Tibial artery (tissue), 4 donors: ENCODE results near the gene HTRA1.

Experiments
- DNase-seq, 2 donors: peaks; one replicate each; pipeline ENCODE4 v3.0.0-alpha.2; 2019
- H3K27ac ChIP-seq, 2 donors: fragments of 200-600 bp; sonication (generic) in 1 of 2; 1 replicate in 1 of 2; 2 replicates in 1 of 2; pipeline ENCODE4 v1.5.1; 2018 to 2019; ENCODE audit warnings: mild to moderate bottlenecking in 1 of 2
- H3K27me3 ChIP-seq, 2 donors: fragments of 200-600 bp; sonication (generic) in 1 of 2; one replicate each; pipeline versions ENCODE4 v1.5.1 to v1.6.0; 2016 to 2019
- H3K36me3 ChIP-seq, 3 donors: fragments of 200-600 bp; sonication (generic) in 2 of 3; one replicate each; pipeline ENCODE4 v1.5.1; 2016 to 2019; ENCODE audit warnings: mild to moderate bottlenecking in 2 of 3
- H3K4me1 ChIP-seq, 4 donors: fragments of 200-600 bp; sonication (generic) in 2 of 4; 1 replicate in 3 of 4; 2 replicates in 1 of 4; pipeline ENCODE4 v1.5.1; 2016 to 2019
- H3K4me3 ChIP-seq, 2 donors: fragments of 200-600 bp; sonication (generic) in 1 of 2; 1 replicate in 1 of 2; 2 replicates in 1 of 2; pipeline ENCODE4 v1.5.1; 2018 to 2019; ENCODE audit warnings: mild to moderate bottlenecking in 2 of 2
- H3K9me3 ChIP-seq, 3 donors: fragments of 200-600 bp; sonication (generic) in 1 of 3; one replicate each; pipeline ENCODE4 v1.5.1; 2016 to 2019
- CTCF ChIP-seq, 2 experiments: fragments of 200-600 bp in 1 of 2; fragments of 450-650 bp in 1 of 2; IDR thresholded peaks; one replicate each; pipeline ENCODE4 v1.5.1; 2017 to 2019; ENCODE audit warnings: antibody characterized with exemption in 2 of 2, mild to moderate bottlenecking in 1 of 2, moderate library complexity in 1 of 2
- intact Hi-C: fragments of 100-400 bp; cut with DNase I; formaldehyde crosslinking; loops from one replicate; pipeline ENCODE4 v1.15.0; 2023; ENCODE audit warnings: low total_unique reads

HTRA1 gene

DNA sequence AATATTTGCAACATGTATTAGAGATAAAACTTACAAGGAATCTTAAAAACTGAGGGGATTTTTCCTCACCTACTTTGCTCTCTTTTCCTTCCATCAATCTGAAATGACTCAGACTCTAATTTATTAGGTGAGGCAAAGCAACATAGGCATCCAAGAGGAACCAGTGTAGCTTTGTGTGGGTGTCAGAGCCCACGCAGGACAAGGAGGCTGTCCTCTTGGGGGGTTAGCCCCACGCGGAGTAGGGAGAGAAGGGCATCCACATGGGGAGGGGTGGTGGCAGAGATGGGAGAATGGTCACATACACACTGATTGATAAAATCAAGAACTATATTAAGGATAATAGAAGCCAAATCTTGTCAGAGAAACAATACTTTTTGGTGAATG is 40.7 kb upstream of the HTRA1 start:
- H3K9me3 ChIP-seq, result no peaks in the 10 kb centered on the region
- no peaks in the 10 kb centered on the region for H3K27me3 ChIP-seq
- TF ChIP-seq CTCF (IDR thresholded peaks at IDR 0.05), result no peak
- DNase-seq, result no peak
- peaks cover 12 to 26% (median 13%) of the 10 kb centered on the region in 3 donors for H3K36me3 ChIP-seq
- H3K27ac ChIP-seq, result peak overlapping the region in 1 of 2 donors; percentile 18
- intact Hi-C loops, result no loop called here
- peaks cover 0 to 25% (median 3%) of the 10 kb centered on the region in 4 donors for H3K4me1 ChIP-seq
- no peak overlapping the region for H3K4me3 ChIP-seq

DNA sequence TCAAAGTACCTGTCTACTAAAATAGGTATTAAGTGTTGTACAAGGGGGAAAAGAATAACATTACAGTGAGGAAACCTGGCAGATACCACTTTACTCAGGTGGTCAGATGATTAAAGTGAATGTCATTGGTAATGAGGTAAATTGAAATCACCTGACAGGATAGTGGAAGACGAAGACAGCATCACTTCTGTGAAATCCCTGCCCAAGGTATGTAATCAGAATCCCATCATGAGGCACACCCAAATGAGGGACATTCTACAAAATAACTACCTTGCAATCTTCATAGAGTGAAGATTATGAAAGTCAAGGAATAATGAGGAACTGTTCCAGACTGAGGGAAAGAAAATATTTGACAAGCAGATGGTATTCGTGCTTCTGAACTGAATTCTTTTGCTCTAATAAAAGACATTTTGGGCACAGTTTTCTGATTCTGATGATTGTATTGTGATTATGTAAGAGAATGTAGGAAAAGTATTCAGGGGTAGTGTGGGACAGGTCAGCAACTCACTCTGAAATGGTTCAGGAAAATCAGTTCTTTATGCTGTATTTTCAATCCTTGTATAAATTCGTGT is 40.2 kb upstream of the HTRA1 start:
- peaks cover 0 to 25% (median 3%) of the 10 kb centered on the region in 4 donors for H3K4me1 ChIP-seq
- DNase-seq, result no peak
- no peak overlapping the region for H3K27ac ChIP-seq
- H3K36me3 ChIP-seq, result peaks cover 7 to 25% (median 7%) of the 10 kb centered on the region in 3 donors
- H3K27me3 ChIP-seq, result no peaks in the 10 kb centered on the region
- no peak for TF ChIP-seq CTCF (IDR thresholded peaks at IDR 0.05)
- H3K4me3 ChIP-seq, result no peak overlapping the region
- H3K9me3 ChIP-seq, result no peaks in the 10 kb centered on the region
- intact Hi-C loops, result no loop called here

- intact Hi-C loops, result no loop called here
Observed at GRCh38 chr10:122421742-122422141, 39.6 kb upstream of the HTRA1 start.

GRCh38 chr10:122422266-122422989 is 38.9 kb upstream of the HTRA1 start:
- no peak for TF ChIP-seq CTCF (IDR thresholded peaks at IDR 0.05)
- H3K27ac ChIP-seq, result no peak overlapping the region
- H3K9me3 ChIP-seq, result no peaks in the 10 kb centered on the region
- H3K36me3 ChIP-seq, result peaks cover 0 to 28% (median 6%) of the 10 kb centered on the region in 3 donors
- no peak for DNase-seq
- no peaks in the 10 kb centered on the region for H3K27me3 ChIP-seq
- intact Hi-C loops, result no loop called here
- H3K4me3 ChIP-seq, result no peak overlapping the region
- peaks cover 0 to 25% (median 3%) of the 10 kb centered on the region in 4 donors for H3K4me1 ChIP-seq

More at GRCh38 chr10:122421742-122422141, 39.6 kb upstream of the HTRA1 start:
- peaks cover 0 to 25% (median 3%) of the 10 kb centered on the region in 4 donors for H3K4me1 ChIP-seq
- no peaks in the 10 kb centered on the region for H3K27me3 ChIP-seq
- no peak for TF ChIP-seq CTCF (IDR thresholded peaks at IDR 0.05)
- H3K36me3 ChIP-seq, result peaks cover 1 to 26% (median 6%) of the 10 kb centered on the region in 3 donors
- H3K9me3 ChIP-seq, result no peaks in the 10 kb centered on the region
- no peak for DNase-seq
- no peak overlapping the region for H3K4me3 ChIP-seq
- H3K27ac ChIP-seq, result no peak overlapping the region

DNA sequence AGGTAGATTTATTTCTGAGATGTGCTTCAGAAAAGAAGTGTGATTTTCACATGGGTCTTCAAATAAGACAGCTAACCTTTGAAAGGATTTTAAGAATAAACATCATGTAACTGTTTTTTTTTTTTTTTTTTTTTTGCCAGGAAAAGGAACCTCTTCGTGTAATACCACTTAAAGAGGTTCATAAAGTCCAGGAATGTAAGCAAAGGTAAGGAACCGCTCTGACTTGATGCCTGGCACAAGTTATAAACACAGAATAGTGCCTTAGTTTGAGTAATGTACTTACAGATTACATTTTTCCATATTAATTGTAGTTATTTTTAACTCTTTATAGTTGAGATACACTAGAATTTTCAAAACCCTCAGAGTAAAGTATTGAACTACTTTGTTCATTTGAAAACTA is 37.3 kb upstream of the HTRA1 start:
- peaks cover 0 to 34% (median 10%) of the 10 kb centered on the region in 3 donors for H3K36me3 ChIP-seq
- no peak overlapping the region for H3K4me3 ChIP-seq
- H3K9me3 ChIP-seq, result no peaks in the 10 kb centered on the region
- H3K4me1 ChIP-seq, result peaks cover 0 to 23% (median 3%) of the 10 kb centered on the region in 4 donors
- no peak for DNase-seq
- intact Hi-C loops, result no loop called here
- no peak overlapping the region for H3K27ac ChIP-seq
- TF ChIP-seq CTCF (IDR thresholded peaks at IDR 0.05), result no peak
- H3K27me3 ChIP-seq, result no peaks in the 10 kb centered on the region
